Loucy (cell line): ENCODE measurements around the gene AVPI1.

Experiments used
- H2AFZ ChIP-seq: fragments of 200-600 bp; sonication (generic); 2 replicates; pipeline ENCODE4 v1.6.0; 2016; ENCODE audit warnings: antibody characterized with exemption, mild to moderate bottlenecking, low read length, moderate library complexity
- H3F3A ChIP-seq: fragments of 200-600 bp; 2 replicates; pipeline ENCODE4 v1.6.0; 2016; ENCODE audit warnings: antibody characterized with exemption, low read depth, mild to moderate bottlenecking
- H3K27me3 ChIP-seq: fragments of 200-600 bp; sonication (generic); 2 replicates; pipeline ENCODE4 v1.6.1; 2014; ENCODE audit warnings: low read length, mild to moderate bottlenecking; ENCODE audit not compliant: insufficient read depth, poor library complexity, severe bottlenecking
- H3K36me3 ChIP-seq: fragments of 200-600 bp; sonication (generic); 2 replicates; pipeline ENCODE4 v1.6.1; 2016; ENCODE audit warnings: low read length; ENCODE audit not compliant: insufficient read depth
- H3K4me1 ChIP-seq: fragments of 200-600 bp; sonication (generic); 2 replicates; pipeline ENCODE4 v1.5.1; 2014; ENCODE audit warnings: low read length, mild to moderate bottlenecking; ENCODE audit not compliant: insufficient read depth, poor library complexity, severe bottlenecking
- H3K4me2 ChIP-seq: fragments of 200-600 bp; sonication (generic); 2 replicates; pipeline ENCODE4 v1.6.0; 2014; ENCODE audit warnings: antibody characterized with exemption, low read length, low read depth, mild to moderate bottlenecking; ENCODE audit not compliant: poor library complexity, severe bottlenecking
- H3K4me3 ChIP-seq: fragments of 200-600 bp; sonication (generic); 2 replicates; pipeline ENCODE4 v1.5.1; 2014; ENCODE audit warnings: low read length, mild to moderate bottlenecking, mixed read lengths; ENCODE audit not compliant: poor library complexity, severe bottlenecking
- H3K79me2 ChIP-seq: fragments of 200-600 bp; sonication (generic); 2 replicates; pipeline ENCODE4 v1.6.1; 2014; ENCODE audit warnings: low read length; ENCODE audit not compliant: insufficient read depth
- H3K9ac ChIP-seq: fragments of 200-600 bp; sonication (generic); 2 replicates; pipeline ENCODE4 v1.6.0; 2014; ENCODE audit warnings: mild to moderate bottlenecking, low read depth, low read length, moderate library complexity; ENCODE audit not compliant: poor library complexity, severe bottlenecking
- H3K9me2 ChIP-seq: fragments of 200-600 bp; sonication (generic); replicated peaks from 2 replicates; pipeline ENCODE4 v1.6.1; 2016; ENCODE audit warnings: low read depth, low read length, mixed read lengths
- H3K9me3 ChIP-seq: fragments of 200-600 bp; sonication (generic); 2 replicates; pipeline ENCODE4 v1.6.1; 2014; ENCODE audit warnings: mild to moderate bottlenecking, antibody characterized with exemption, low read length, low read depth; ENCODE audit not compliant: insufficient read depth
- H4K20me1 ChIP-seq: fragments of 200-600 bp; sonication (generic); 2 replicates; pipeline ENCODE4 v1.6.0; 2014; ENCODE audit warnings: antibody characterized with exemption, low read length, mild to moderate bottlenecking; ENCODE audit not compliant: insufficient read depth, poor library complexity, severe bottlenecking
- CTCF ChIP-seq: fragments of 200-600 bp; sonication (generic); conservative IDR thresholded peaks from 2 replicates; pipeline ENCODE4 v1.5.1; 2014; ENCODE audit warnings: mild to moderate bottlenecking, antibody characterized with exemption, low read length
- EZH2phosphoT487 ChIP-seq: fragments of 200-600 bp; IDR thresholded peaks from 2 replicates; pipeline ENCODE4 v1.6.1; 2018; ENCODE audit warnings: antibody characterized with exemption, mild to moderate bottlenecking, moderate library complexity, borderline replicate concordance

AVPI1 gene

GRCh38 chr10:97723001-97723400, 36.0 kb upstream of the AVPI1 start:
- Histone ChIP-seq H2AFZ (no peak overlapping the region), H3K9me2 (no peaks in the 10 kb centered on the region), H3K9ac (no peak overlapping the region), H3K4me3 (no peak overlapping the region), H3K36me3 (no peaks in the 10 kb centered on the region), H3F3A (no peaks in the 10 kb centered on the region), H3K4me1 (peaks cover 28% of the 10 kb centered on the region), H3K79me2 (no peaks in the 10 kb centered on the region), H3K4me2 (no peak overlapping the region), H3K27me3 (no peaks in the 10 kb centered on the region), H3K9me3 (no peaks in the 10 kb centered on the region), H4K20me1 (no peaks in the 10 kb centered on the region)
- TF ChIP-seq EZH2phosphoT487 = no peak
- no peak for TF ChIP-seq CTCF

- H3K4me2 ChIP-seq = peak overlapping the region; percentile 30
- H3K9ac ChIP-seq = no peak overlapping the region
- no peaks in the 10 kb centered on the region for H3K9me3 ChIP-seq
- no peak for TF ChIP-seq EZH2phosphoT487
- no peak for TF ChIP-seq CTCF
- H3K36me3 ChIP-seq = no peaks in the 10 kb centered on the region
- no peak overlapping the region for H2AFZ ChIP-seq
- H3K27me3 ChIP-seq = no peaks in the 10 kb centered on the region
- no peaks in the 10 kb centered on the region for H4K20me1 ChIP-seq
- no peak overlapping the region for H3K4me3 ChIP-seq
- H3K4me1 ChIP-seq = peaks cover 35% of the 10 kb centered on the region
- no peaks in the 10 kb centered on the region for H3K9me2 ChIP-seq
- H3K79me2 ChIP-seq = no peaks in the 10 kb centered on the region
- H3F3A ChIP-seq = no peaks in the 10 kb centered on the region
These were observed 35.1 kb upstream of the AVPI1 start for GRCh38 chr10:97721871-97722780.

GRCh38 chr10:97719602-97720001, 32.6 kb upstream of the AVPI1 start:
- TF ChIP-seq EZH2phosphoT487 (no peak), CTCF (no peak)
- H3K4me2 ChIP-seq = no peak overlapping the region
- H3K4me1 ChIP-seq = peaks cover 59% of the 10 kb centered on the region

More at GRCh38 chr10:97719602-97720001, 32.6 kb upstream of the AVPI1 start:
- Histone ChIP-seq H2AFZ (no peak overlapping the region), H3F3A (no peaks in the 10 kb centered on the region), H3K36me3 (no peaks in the 10 kb centered on the region), H4K20me1 (peaks cover 7% of the 10 kb centered on the region), H3K9me3 (no peaks in the 10 kb centered on the region), H3K27me3 (no peaks in the 10 kb centered on the region), H3K9me2 (no peaks in the 10 kb centered on the region), H3K4me3 (no peak overlapping the region), H3K79me2 (peaks cover 13% of the 10 kb centered on the region; the same call in 1 of the 2 replicates), H3K9ac (no peak overlapping the region)
